IPS DF 4.7 (cell line): ENCODE data around the gene RBBP6.
A peak's percentile ranks its signal among the peaks of the same experiment; 100 is the strongest.
"Not testable (repeated sequence)": the region's sequence is repeated elsewhere in the genome, so short reads cannot be mapped to it uniquely, and the experiment has no call there.

Source experiments
- DNase-seq: peaks from one replicate; pipeline ENCODE4 v3.0.0-alpha.2; 2013; ENCODE audit warnings: low spot score; ENCODE audit errors: extremely low read depth

Gene RBBP6

GRCh38 chr16:24539295-24539849 lies at the start of gene RBBP6:
Gene RBBP6, plus strand, starts transcription at chr16:24539566. Its CDS starts 1,061 bp downstream, at chr16:24540627.
- DNase-seq: peak; percentile 41

GRCh38 chr16:24490866-24491265 lies 48.5 kb upstream of the RBBP6 start:
- no peak for DNase-seq

- DNase-seq: no peak
These were observed 47.6 kb upstream of the RBBP6 start for GRCh38 chr16:24491731-24492130.

GRCh38 chr16:24493821-24494220 lies 45.5 kb upstream of the RBBP6 start:
- DNase-seq: no peak

GRCh38 chr16:24495207-24495606 lies 44.2 kb upstream of the RBBP6 start:
- DNase-seq: not testable (repeated sequence)

GRCh38 chr16:24497440-24497839 lies 41.9 kb upstream of the RBBP6 start:
- DNase-seq: no peak

GRCh38 chr16:24499193-24499814 lies 40.1 kb upstream of the RBBP6 start:
- no peak for DNase-seq

GRCh38 chr16:24504472-24505345 lies 34.7 kb upstream of the RBBP6 start:
- DNase-seq: no peak

GRCh38 chr16:24505959-24506358 lies 33.4 kb upstream of the RBBP6 start:
- DNase-seq: no peak

- DNase-seq: no peak
These were observed 31.3 kb upstream of the RBBP6 start for GRCh38 chr16:24507959-24508480.

GRCh38 chr16:24508614-24509013 lies 30.8 kb upstream of the RBBP6 start:
- no peak for DNase-seq

GRCh38 chr16:24509536-24509935 lies 29.8 kb upstream of the RBBP6 start:
- no peak for DNase-seq

- DNase-seq: no peak
These were observed 28.2 kb upstream of the RBBP6 start for GRCh38 chr16:24511174-24511573.

- no peak for DNase-seq
These were observed 27.6 kb upstream of the RBBP6 start for GRCh38 chr16:24511792-24512191.

GRCh38 chr16:24514096-24514495 lies 25.3 kb upstream of the RBBP6 start:
- DNase-seq: no peak

- DNase-seq: no peak
These were observed 24.2 kb upstream of the RBBP6 start for GRCh38 chr16:24515186-24515585.

- DNase-seq: peak; percentile 66
These were observed 22.3 kb upstream of the RBBP6 start for GRCh38 chr16:24516900-24517669.

- DNase-seq: no peak
These were observed 20.9 kb upstream of the RBBP6 start for GRCh38 chr16:24518498-24518897.

GRCh38 chr16:24520983-24521382 lies 18.4 kb upstream of the RBBP6 start:
- DNase-seq: no peak

GRCh38 chr16:24522751-24523150 lies 16.6 kb upstream of the RBBP6 start:
- DNase-seq: no peak

- DNase-seq: no peak
These were observed 15.8 kb upstream of the RBBP6 start for GRCh38 chr16:24523569-24523968.
